Measurements from ENCODE around the gene CLTC. TPM values are rescaled to one million over a fixed set of nuclear protein-coding genes. Genes with fewer than 3 reads are reported as not detected.

Gene CLTC
- total RNA-seq, 1 donor from 2014 or later = 136 TPM

GRCh38 chr17:59707971-59708430 is 88.3 kb downstream of the CLTC start:
- intact Hi-C loops (cut with DNase I) = loop anchor here (2.0 kb wide), 1 partner anchor 89 kb away; the partner anchor contains the start of gene CLTC
- no peak for DNase-seq (ENCODE audit: missing footprints)

GRCh38 chr17:59711936-59712335 is 92.2 kb downstream of the CLTC start:
- intact Hi-C loops (cut with DNase I) = no loop called here
- DNase-seq (ENCODE audit: missing footprints) = no peak
- ATAC-seq = no peak

More at GRCh38 chr17:59707971-59708430, 88.3 kb downstream of the CLTC start:
- ATAC-seq = peak; percentile 2

GRCh38 chr17:59712862-59713261 is 93.2 kb downstream of the CLTC start:
- intact Hi-C loops (cut with DNase I) = no loop called here
- ATAC-seq = no peak
- DNase-seq (ENCODE audit: missing footprints) = no peak

- ATAC-seq (no peak), DNase-seq (ENCODE audit: missing footprints) (no peak)
- intact Hi-C loops (cut with DNase I) = no loop called here
Measured at GRCh38 chr17:59714255-59714654, 94.6 kb downstream of the CLTC start.

- intact Hi-C loops (cut with DNase I) = no loop called here
- DNase-seq (ENCODE audit: missing footprints) (no peak), ATAC-seq (no peak)
Measured at GRCh38 chr17:59716427-59716826, 96.7 kb downstream of the CLTC start.

- intact Hi-C loops (cut with DNase I) = no loop called here
- ATAC-seq (no peak), DNase-seq (ENCODE audit: missing footprints) (no peak)
Measured at GRCh38 chr17:59719526-59719925, 99.8 kb downstream of the CLTC start.

GRCh38 chr17:59722623-59723022 is 102.9 kb downstream of the CLTC start:
- intact Hi-C loops (cut with DNase I) = no loop called here
- ATAC-seq = no peak
- DNase-seq (ENCODE audit: missing footprints) = no peak

- DNase-seq (ENCODE audit: missing footprints) (no peak), ATAC-seq (no peak)
- intact Hi-C loops (cut with DNase I) = no loop called here
Measured at GRCh38 chr17:59723041-59723440, 103.3 kb downstream of the CLTC start.

- intact Hi-C loops (cut with DNase I) = no loop called here
- ATAC-seq = no peak
- DNase-seq (ENCODE audit: missing footprints) = no peak
Measured at GRCh38 chr17:59723607-59724006, 103.9 kb downstream of the CLTC start.

- intact Hi-C loops (cut with DNase I) = no loop called here
- ATAC-seq (peak; percentile 71), DNase-seq (ENCODE audit: missing footprints) (no peak)
Measured at GRCh38 chr17:59725691-59726090, 106.0 kb downstream of the CLTC start.

GRCh38 chr17:59727817-59728533 is 108.3 kb downstream of the CLTC start:
- intact Hi-C loops (cut with DNase I) = no loop called here
- no peak for ATAC-seq
- no peak for DNase-seq (ENCODE audit: missing footprints)

- DNase-seq (ENCODE audit: missing footprints) (no peak), ATAC-seq (no peak)
- intact Hi-C loops (cut with DNase I) = no loop called here
Measured at GRCh38 chr17:59730268-59730834, 110.7 kb downstream of the CLTC start.

GRCh38 chr17:59733697-59734096 is 114.0 kb downstream of the CLTC start:
- ATAC-seq (no peak), DNase-seq (ENCODE audit: missing footprints) (no peak)
- intact Hi-C loops (cut with DNase I) = no loop called here

- no peak for ATAC-seq
- no peak for DNase-seq (ENCODE audit: missing footprints)
- intact Hi-C loops (cut with DNase I) = no loop called here
Measured at GRCh38 chr17:59734226-59734625, 114.5 kb downstream of the CLTC start.

GRCh38 chr17:59737324-59737723 is 117.6 kb downstream of the CLTC start:
- ATAC-seq = no peak
- DNase-seq (ENCODE audit: missing footprints) = no peak
- intact Hi-C loops (cut with DNase I) = no loop called here

- ATAC-seq (no peak), DNase-seq (ENCODE audit: missing footprints) (no peak)
- intact Hi-C loops (cut with DNase I) = no loop called here
Measured at GRCh38 chr17:59743842-59744241, 124.1 kb downstream of the CLTC start.

- ATAC-seq = no peak
- no peak for DNase-seq (ENCODE audit: missing footprints)
- intact Hi-C loops (cut with DNase I) = no loop called here
Measured at GRCh38 chr17:59745040-59745439, 125.3 kb downstream of the CLTC start.

All from Right ventricle myocardium inferior (tissue), 1 donor.